ENCODE results near the gene SLC10A3.

GRCh38 chrX:154459832-154460231 lies 30.6 kb downstream of the SLC10A3 start:
- TF ChIP-seq USF1 (IDR thresholded peaks at IDR 0.05; ENCODE audit: borderline replicate concordance, extremely low read length, insufficient read depth, low read depth, low read length) (no peak), MAX (IDR thresholded peaks at IDR 0.05; ENCODE audit: low read depth, low read length) (no peak), BRCA1 (IDR thresholded peaks at IDR 0.05; ENCODE audit: low read depth, low read length) (no peak), NRF1 (conservative IDR thresholded peaks at IDR 0.05; ENCODE audit: low read depth, low read length) (no peak), SP1 (IDR thresholded peaks at IDR 0.05; ENCODE audit: low read depth, low read length) (no peak), KLF5 (IDR thresholded peaks at IDR 0.05; ENCODE audit: partially characterized antibody) (no peak), TAF1 (IDR thresholded peaks at IDR 0.05; ENCODE audit: borderline replicate concordance, low read depth, low read length) (no peak), CTCF (IDR thresholded peaks at IDR 0.05 in 2 of 3, conservative IDR thresholded peaks at IDR 0.05 in 1 of 3; ENCODE audit: control insufficient read depth in 2 of 3, extremely low read depth in 1 of 3, insufficient read depth in 1 of 3, low read depth in 3 of 3, low read length in 3 of 3) (no peak), ATF2 (IDR thresholded peaks at IDR 0.05; ENCODE audit: low read length) (no peak), SMC3 (IDR thresholded peaks at IDR 0.05; ENCODE audit: borderline replicate concordance, low read length) (no peak)

All from GM12878 (cell line).